ENCODE data around the gene PDCD5.

Gene PDCD5

DNA sequence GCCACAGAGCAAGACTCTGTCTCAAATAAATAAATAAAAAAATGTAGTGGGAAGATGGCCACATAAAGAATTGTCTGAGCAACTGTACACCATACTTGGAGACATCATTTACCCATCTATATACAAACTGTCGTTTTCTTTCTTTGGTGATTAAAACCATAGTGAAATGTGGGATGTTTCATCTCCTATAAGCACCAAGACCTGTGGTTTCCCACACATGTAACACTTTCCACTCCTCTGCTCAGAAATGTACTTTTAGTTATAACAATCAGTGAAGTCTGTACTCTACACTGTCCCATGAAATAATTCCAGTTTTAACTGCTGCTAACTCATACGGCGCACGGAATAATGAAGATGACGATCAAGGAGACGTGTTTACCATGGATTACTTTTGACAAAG, 18.3 kb downstream of the PDCD5 start:
- DNase-seq (ENCODE audit: low spot score) = no peak
- TF ChIP-seq, protein P1, sequence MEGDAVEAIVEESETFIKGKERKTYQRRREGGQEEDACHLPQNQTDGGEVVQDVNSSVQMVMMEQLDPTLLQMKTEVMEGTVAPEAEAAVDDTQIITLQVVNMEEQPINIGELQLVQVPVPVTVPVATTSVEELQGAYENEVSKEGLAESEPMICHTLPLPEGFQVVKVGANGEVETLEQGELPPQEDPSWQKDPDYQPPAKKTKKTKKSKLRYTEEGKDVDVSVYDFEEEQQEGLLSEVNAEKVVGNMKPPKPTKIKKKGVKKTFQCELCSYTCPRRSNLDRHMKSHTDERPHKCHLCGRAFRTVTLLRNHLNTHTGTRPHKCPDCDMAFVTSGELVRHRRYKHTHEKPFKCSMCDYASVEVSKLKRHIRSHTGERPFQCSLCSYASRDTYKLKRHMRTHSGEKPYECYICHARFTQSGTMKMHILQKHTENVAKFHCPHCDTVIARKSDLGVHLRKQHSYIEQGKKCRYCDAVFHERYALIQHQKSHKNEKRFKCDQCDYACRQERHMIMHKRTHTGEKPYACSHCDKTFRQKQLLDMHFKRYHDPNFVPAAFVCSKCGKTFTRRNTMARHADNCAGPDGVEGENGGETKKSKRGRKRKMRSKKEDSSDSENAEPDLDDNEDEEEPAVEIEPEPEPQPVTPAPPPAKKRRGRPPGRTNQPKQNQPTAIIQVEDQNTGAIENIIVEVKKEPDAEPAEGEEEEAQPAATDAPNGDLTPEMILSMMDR (conservative IDR thresholded peaks at IDR 0.05; ENCODE audit: low read depth) = no peak
- ChIA-PET CTCF (no interaction called here), POLR2A (ENCODE audit: low non-redundant PET) (no interaction called here)
- H3K27ac ChIP-seq = no peak overlapping the region

DNA sequence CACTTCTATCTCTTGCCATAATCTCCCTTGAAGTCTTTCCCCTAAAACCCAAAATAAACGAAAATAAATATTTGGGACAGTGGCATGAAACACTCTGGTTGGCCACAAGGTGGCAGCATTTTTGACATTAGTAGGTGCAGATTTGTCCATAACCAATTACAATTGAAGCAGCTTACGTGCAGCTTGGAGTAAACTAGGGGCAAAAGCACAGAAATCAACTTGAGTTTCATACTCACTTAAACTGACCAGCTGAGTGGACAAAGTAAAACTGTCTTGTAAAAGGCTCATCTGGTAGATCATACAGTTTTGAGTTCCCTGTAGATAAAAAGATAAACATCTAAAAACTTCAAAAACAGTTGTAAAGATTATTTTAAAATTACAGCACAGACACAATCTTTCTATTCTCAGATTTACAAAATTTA, 18.8 kb downstream of the PDCD5 start:
- peak; percentile 52 for DNase-seq (ENCODE audit: low spot score)
- ChIA-PET POLR2A (ENCODE audit: low non-redundant PET) (no interaction called here), CTCF (interaction anchor here (0.6 to 0.7 kb wide), 6 partner anchors 9 to 333 kb away, joined by 3 to 8 read pairs (median 3); partner anchors contain the start of gene RGS9BP)
- no peak overlapping the region for H3K27ac ChIP-seq
- TF ChIP-seq, protein P1 (conservative IDR thresholded peaks at IDR 0.05; ENCODE audit: low read depth) = peak; percentile 81

- no peak for DNase-seq (ENCODE audit: low spot score)
- ChIA-PET POLR2A (ENCODE audit: low non-redundant PET) (no interaction called here), CTCF (interaction anchor here (0.6 kb wide), 2 partner anchors 66 to 641 kb away, joined by 4 read pairs; no protein-coding TSS in a partner anchor)
- TF ChIP-seq, protein P1 (conservative IDR thresholded peaks at IDR 0.05; ENCODE audit: low read depth) = no peak
- no peak overlapping the region for H3K27ac ChIP-seq
These were observed 23.0 kb downstream of the PDCD5 start for GRCh38 chr19:32603961-32604360.

DNA sequence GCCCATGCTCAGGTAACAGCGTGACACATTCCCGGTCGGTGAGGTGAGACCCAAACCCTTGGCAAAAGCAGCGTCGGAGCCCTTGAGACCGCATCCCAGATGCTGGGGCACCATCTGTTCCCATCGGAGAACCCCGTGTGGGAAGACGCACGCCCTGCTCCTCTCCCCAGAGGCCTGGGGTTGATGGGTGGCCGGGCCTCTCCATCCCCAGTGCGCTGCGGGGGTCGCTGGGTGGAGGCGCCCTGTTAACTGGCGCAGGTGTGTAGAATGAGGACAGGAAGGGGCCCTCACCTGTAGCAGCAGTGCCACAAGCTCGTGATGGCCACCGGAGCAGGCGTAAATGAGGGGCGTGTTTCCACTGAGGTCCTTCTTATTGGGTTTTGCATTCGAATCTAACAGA, 24.6 kb downstream of the PDCD5 start:
- POLR2A ChIA-PET (ENCODE audit: low non-redundant PET) = no interaction called here
- CTCF ChIA-PET = interaction anchor here (0.6 to 0.7 kb wide), 2 partner anchors 16 to 1883 kb away, joined by 3 to 5 read pairs; no protein-coding TSS in a partner anchor
- TF ChIP-seq, protein P1 (conservative IDR thresholded peaks at IDR 0.05; ENCODE audit: low read depth) = no peak
- no peak for DNase-seq (ENCODE audit: low spot score)
- no peak overlapping the region for H3K27ac ChIP-seq

GRCh38 chr19:32606289-32606688, 25.3 kb downstream of the PDCD5 start:
- no peak overlapping the region for H3K27ac ChIP-seq
- CTCF ChIA-PET = interaction anchor here (0.6 to 0.7 kb wide), 2 partner anchors 15 to 1882 kb away, joined by 3 to 5 read pairs; no protein-coding TSS in a partner anchor
- no peak for DNase-seq (ENCODE audit: low spot score)
- POLR2A ChIA-PET (ENCODE audit: low non-redundant PET) = no interaction called here
- TF ChIP-seq, protein P1 (conservative IDR thresholded peaks at IDR 0.05; ENCODE audit: low read depth) = no peak

GRCh38 chr19:32607479-32607878, 26.5 kb downstream of the PDCD5 start:
- ChIA-PET CTCF (no interaction called here), POLR2A (ENCODE audit: low non-redundant PET) (no interaction called here)

More at GRCh38 chr19:32607479-32607878, 26.5 kb downstream of the PDCD5 start:
- TF ChIP-seq, protein P1 (conservative IDR thresholded peaks at IDR 0.05; ENCODE audit: low read depth) = no peak
- H3K27ac ChIP-seq = no peak overlapping the region
- no peak for DNase-seq (ENCODE audit: low spot score)
